Type B pancreatic cell (in vitro differentiated cells): ENCODE data around the gene SIAH1. TPM values are rescaled to one million over a fixed set of nuclear protein-coding genes. Genes with fewer than 3 reads are reported as not detected.
"Not testable (repeated sequence)": the region's sequence is repeated elsewhere in the genome, so short reads cannot be mapped to it uniquely, and the experiment has no call there.

ENCODE experiments used
- DNase-seq: peaks from one replicate; pipeline ENCODE4 v3.0.0; 2021; ENCODE audit warnings: mixed read lengths; ENCODE audit not compliant: unreplicated experiment; ENCODE audit errors: extremely low spot score
- H3K27ac Mint-ChIP-seq: 2 replicates; pipeline ENCODE4 v1.8.0; 2021; ENCODE audit warnings: mild to moderate bottlenecking, mixed read lengths
- H3K27me3 Mint-ChIP-seq: 2 replicates; pipeline ENCODE4 v1.8.0; 2021; ENCODE audit warnings: mixed read lengths
- H3K36me3 Mint-ChIP-seq: 2 replicates; pipeline ENCODE4 v1.8.0; 2021; ENCODE audit warnings: mixed read lengths
- H3K4me1 Mint-ChIP-seq: one replicate; pipeline ENCODE4 v1.8.0; 2021; ENCODE audit warnings: mixed read lengths; ENCODE audit not compliant: unreplicated experiment
- H3K4me3 Mint-ChIP-seq: 2 replicates; pipeline ENCODE4 v1.8.0; 2021; ENCODE audit warnings: mild to moderate bottlenecking, mixed read lengths
- H3K9me3 Mint-ChIP-seq: 2 replicates; pipeline ENCODE4 v1.8.0; 2021; ENCODE audit warnings: mixed read lengths
- CTCF ChIP-seq: fragments of 200-600 bp; sonication (generic); conservative IDR thresholded peaks from 2 replicates; pipeline ENCODE4 v1.5.0; 2021; ENCODE audit warnings: antibody characterized with exemption, mild to moderate bottlenecking
- total RNA-seq: library from RNA; stranded (reverse); gene quantifications from 2 replicates; pipeline ENCODE4 v1.2.1, GENCODE V29; 2021; ENCODE audit warnings: low replicate concordance

Gene SIAH1
- total RNA-seq, 1 donor from 2014 or later, result 26.8 TPM

GRCh38 chr16:48371393-48371780 lies 13.8 kb downstream of the SIAH1 start:
- Mint-ChIP-seq H3K4me1 (peaks cover 23% of the 10 kb centered on the region), H3K9me3 (no peaks in the 10 kb centered on the region), H3K27ac (no peak overlapping the region), H3K36me3 (no peaks in the 10 kb centered on the region), H3K4me3 (no peak overlapping the region), H3K27me3 (no peaks in the 10 kb centered on the region)
- DNase-seq, result no peak
- TF ChIP-seq CTCF, result no peak

GRCh38 chr16:48370668-48371392 lies 14.4 kb downstream of the SIAH1 start:
- not testable (repeated sequence) for H3K27me3 Mint-ChIP-seq, H3K4me3 Mint-ChIP-seq, DNase-seq, H3K27ac Mint-ChIP-seq, H3K36me3 Mint-ChIP-seq, H3K9me3 Mint-ChIP-seq
- H3K4me1 Mint-ChIP-seq, result peaks cover 27% of the 10 kb centered on the region

- Mint-ChIP-seq H3K27me3 (no peaks in the 10 kb centered on the region), H3K4me1 (peaks cover 32% of the 10 kb centered on the region), H3K27ac (peak overlapping the region; percentile 29), H3K4me3 (no peak overlapping the region), H3K9me3 (no peaks in the 10 kb centered on the region), H3K36me3 (no peaks in the 10 kb centered on the region)
- DNase-seq, result no peak
- TF ChIP-seq CTCF, result no peak
Measured at GRCh38 chr16:48370229-48370628, 15.0 kb downstream of the SIAH1 start.

GRCh38 chr16:48369765-48370164 lies 15.4 kb downstream of the SIAH1 start:
- H3K4me1 Mint-ChIP-seq, result peaks cover 36% of the 10 kb centered on the region
- TF ChIP-seq CTCF, result no peak
- H3K36me3 Mint-ChIP-seq, result no peaks in the 10 kb centered on the region
- H3K9me3 Mint-ChIP-seq, result no peaks in the 10 kb centered on the region
- H3K27me3 Mint-ChIP-seq, result no peaks in the 10 kb centered on the region
- H3K27ac Mint-ChIP-seq, result peak overlapping the region; percentile 29
- DNase-seq, result no peak
- no peak overlapping the region for H3K4me3 Mint-ChIP-seq

GRCh38 chr16:48367441-48368049 lies 17.7 kb downstream of the SIAH1 start:
- Mint-ChIP-seq H3K36me3 (peaks cover 5% of the 10 kb centered on the region), H3K9me3 (no peaks in the 10 kb centered on the region), H3K4me1 (peaks cover 47% of the 10 kb centered on the region), H3K27me3 (no peaks in the 10 kb centered on the region), H3K4me3 (no peak overlapping the region), H3K27ac (peak overlapping the region; percentile 94)
- no peak for DNase-seq
- no peak for TF ChIP-seq CTCF
